Vagina (tissue), 2 donors: Measurements from ENCODE around the gene DNAJC12.
"Not testable (repeated sequence)": the region's sequence is repeated elsewhere in the genome, so short reads cannot be mapped to it uniquely, and the experiment has no call there.

ENCODE experiments used
- CTCF ChIP-seq, 3 experiments: fragments of 450-650 bp in 2 of 3; fragments of 200-600 bp in 1 of 3; sonication (generic) in 1 of 3; IDR thresholded peaks; one replicate each; pipeline ENCODE4 v1.5.1; 2017 to 2019; ENCODE audit warnings: antibody characterized with exemption in 3 of 3, mild to moderate bottlenecking in 2 of 3, moderate library complexity in 2 of 3
- POLR2A ChIP-seq, 2 donors: fragments of 450-650 bp; IDR thresholded peaks; one replicate each; pipeline ENCODE4 v1.6.1; 2017; ENCODE audit warnings: antibody characterized with exemption in 2 of 2, mild to moderate bottlenecking in 2 of 2, moderate library complexity in 2 of 2
- POLR2AphosphoS5 ChIP-seq, 2 donors: sonication (generic); formaldehyde crosslinking; IDR thresholded peaks; one replicate each; pipeline ENCODE4 v1.9.0; 2017; ENCODE audit warnings: antibody characterized with exemption in 2 of 2, mild to moderate bottlenecking in 2 of 2, low read depth in 1 of 2; ENCODE audit not compliant: insufficient read depth in 1 of 2

- not testable (repeated sequence) for TF ChIP-seq CTCF (IDR thresholded peaks at IDR 0.05); POLR2A (IDR thresholded peaks at IDR 0.05); POLR2AphosphoS5 (IDR thresholded peaks at IDR 0.05; ENCODE audit: insufficient read depth in 1 of 2, low read depth in 1 of 2)
Observed at GRCh38 chr10:67839511-67839910, 1.5 kb upstream of the DNAJC12 start.
